Nucleus accumbens (tissue), 56 donors: Measurements from ENCODE around the gene SETBP1.

Source experiments
- DNase-seq, 56 donors: peaks; one replicate each; lab custom pipeline; 2025; lab: John Stamatoyannopoulos, UW

Gene SETBP1

DNA sequence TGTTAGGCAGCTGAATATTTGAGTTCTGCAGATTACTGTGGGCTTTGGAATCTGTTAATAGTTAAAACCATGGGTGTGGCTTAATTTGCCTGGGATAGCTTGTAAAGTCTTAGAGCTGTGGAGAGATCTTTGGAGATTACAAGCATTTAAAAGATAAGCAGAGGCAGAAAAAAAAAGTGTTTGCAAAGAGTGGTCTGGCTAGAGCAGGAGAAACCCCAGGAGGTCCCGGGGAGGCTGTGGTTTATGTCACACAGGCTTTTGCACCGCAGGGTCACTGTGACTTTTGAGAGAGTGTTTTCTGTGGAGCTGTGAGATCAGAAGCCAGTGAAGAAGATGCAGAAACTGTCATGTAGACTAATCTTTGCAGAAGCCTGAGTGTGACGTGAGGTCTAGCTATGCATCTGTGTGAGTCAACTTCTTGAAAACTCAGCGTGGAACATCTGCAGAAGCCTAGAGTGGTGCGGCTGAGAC lies 49.0 kb downstream of the SETBP1 start:
- DNase-seq, result no peak

DNA sequence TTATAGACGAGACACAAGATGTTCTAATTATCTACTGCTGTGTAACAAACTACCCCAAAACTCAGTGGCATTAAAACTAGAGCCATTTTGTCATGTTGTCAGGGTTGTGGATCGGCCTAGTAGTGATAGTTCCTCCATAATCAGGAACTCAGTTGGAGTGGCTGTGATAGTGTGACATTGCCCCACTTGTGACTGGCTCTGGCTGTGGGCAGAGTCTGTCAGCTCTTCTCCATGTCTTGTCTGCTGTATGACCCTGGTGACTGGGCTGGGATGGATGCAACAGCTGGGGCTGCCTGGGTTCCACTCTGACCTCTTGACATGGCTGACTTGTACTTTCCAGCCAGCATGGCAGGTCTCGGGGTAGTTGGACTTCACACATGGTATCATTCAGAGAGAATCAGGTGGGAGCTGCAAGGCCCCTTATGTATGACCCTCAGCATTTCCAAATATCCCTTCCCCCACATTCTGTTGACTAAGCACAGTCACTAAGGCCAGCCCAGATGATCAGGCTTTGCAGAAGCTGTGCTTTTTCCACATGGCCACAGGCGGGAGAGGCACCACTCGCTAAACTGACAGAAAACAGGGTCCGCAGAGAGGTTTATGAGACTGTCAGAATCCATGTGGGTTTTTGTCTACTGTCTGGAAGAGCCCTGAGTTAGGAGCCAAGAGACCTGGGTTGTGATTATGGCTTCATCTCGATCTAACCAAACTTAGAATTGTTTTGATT lies 50.3 kb downstream of the SETBP1 start:
- DNase-seq, result no peak

DNA sequence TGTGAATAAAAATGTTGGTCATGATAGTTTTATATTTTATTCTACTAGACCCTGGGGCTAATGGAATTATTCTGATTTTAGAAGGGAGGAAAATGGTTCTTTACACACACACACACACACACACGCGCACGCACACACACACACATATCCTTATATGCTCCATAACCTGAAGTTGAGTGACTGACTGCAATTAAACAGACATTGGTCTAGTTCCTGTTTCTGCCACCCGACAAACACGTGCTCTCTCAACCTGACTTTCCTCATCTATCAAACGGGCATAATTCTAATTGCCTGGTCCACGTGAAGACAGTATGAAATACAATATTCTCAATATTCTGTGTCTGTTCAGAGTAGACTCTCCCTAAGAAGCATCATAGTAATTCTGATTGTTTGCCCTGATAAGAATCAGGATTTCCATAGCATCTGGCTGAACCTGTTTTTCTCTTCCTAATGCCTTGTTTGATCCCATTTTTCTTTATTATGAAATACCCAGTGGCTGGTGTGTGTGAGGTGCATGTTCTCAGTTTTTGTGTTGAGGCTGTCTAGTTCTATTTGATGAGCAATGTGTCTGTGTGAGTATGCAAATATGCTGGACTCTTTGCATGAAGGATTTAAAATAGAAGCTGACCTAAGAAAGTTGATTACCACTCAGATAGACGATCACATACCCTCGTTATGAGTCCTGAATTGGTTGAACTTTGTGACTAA lies 51.0 kb downstream of the SETBP1 start:
- DNase-seq, result no peak

DNA sequence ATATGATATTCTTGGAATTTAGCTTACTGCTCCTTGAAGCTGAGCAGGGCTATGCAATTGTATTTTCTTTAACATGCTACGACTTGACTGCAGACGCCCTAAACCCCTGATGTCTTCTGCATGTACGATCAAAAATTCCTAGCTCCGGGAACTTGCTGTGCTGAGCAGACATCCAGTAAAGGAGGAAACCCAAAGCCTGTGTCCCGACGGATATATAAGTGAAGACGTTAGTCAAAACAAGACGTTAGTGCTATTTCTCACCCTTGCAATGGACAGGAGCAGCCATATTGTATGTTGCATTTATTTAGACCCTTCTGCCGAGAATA lies 51.5 kb downstream of the SETBP1 start:
- no peak for DNase-seq

DNA sequence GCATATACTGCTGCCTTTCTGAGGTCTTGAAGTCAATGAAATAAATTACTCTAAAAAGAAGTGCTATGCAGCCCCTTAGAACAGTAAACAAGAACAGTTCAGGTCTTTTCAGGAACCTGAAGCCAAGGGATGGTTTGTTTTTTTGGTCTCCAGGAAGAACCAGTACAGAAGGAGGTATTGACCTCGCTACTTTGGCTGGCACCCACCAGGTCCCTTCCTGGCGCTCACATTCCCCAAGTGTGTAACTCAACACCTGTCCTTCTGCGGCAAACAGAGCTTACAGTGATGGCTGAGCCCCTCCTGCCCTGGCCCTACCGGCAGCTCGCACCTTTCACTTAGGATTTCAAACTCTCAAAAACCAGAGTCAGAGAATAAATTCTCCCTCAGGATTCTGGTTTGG lies 51.9 kb downstream of the SETBP1 start:
- DNase-seq, result no peak

DNA sequence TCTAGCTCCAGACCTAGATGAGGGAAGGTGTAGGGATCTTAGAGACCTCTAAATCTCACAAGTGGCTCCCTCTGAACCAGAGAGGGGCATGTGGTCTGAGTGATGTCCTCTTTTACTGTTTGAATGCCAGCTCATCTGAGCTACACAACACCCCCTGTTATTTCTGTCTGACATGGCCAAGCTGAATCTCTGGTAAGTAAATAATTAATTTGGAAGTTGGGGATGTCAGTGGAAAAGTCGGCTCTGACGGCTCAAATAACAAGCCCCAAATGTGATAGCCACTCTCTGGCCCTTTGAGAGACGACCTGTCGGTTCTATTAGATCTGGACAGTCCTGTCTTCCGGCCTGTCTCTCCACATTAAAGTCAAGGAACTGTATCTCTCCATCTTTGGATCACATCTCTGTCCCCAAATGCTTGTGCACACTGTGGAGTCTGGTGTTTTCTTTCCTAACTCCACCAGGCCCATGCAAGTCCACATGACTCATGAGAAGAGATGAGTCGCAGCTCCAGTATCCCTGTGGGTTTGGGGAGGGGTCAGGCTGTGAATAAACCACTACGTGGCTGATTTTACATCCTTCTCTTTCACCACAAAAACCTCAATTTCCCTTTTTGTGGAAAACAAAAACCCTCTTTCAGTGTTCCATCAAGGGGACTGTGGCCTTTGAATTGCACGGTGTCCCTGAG lies 52.5 kb downstream of the SETBP1 start:
- peak in 1 of 56 donors; percentile 7 for DNase-seq

DNA sequence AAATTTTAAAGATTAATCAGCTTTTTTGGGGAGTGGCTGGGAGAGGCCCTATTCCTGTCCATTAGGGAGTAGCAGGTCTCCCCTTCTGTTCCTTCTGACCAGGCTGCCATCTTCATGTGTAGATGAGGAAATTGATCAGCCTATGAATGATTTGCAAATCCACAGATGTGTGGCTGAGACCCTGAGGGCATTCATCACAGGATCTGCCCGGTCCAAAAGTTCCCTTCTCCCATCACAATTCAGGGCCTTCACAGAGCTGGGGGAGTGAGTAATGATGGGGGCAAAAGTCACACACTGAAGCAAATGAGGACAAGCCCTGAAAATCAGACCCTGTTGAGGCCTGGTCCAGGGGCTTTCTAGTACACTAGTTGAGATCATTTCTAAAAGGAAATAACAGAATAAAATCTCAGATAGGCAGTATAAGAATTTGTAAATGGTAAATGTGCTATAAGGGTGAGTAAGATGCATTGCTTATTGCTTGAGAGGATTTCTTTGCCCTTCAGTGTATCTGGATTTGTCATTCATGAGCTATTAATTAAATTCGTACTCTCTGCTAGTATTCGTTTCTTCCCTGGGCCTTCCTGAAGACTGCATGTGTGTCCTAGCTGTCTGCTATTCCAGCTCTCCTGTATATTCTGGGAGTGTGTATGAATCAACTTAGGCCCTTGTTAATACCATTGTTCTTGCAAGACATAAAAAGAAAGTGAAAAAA lies 53.2 kb downstream of the SETBP1 start:
- DNase-seq, result no peak

DNA sequence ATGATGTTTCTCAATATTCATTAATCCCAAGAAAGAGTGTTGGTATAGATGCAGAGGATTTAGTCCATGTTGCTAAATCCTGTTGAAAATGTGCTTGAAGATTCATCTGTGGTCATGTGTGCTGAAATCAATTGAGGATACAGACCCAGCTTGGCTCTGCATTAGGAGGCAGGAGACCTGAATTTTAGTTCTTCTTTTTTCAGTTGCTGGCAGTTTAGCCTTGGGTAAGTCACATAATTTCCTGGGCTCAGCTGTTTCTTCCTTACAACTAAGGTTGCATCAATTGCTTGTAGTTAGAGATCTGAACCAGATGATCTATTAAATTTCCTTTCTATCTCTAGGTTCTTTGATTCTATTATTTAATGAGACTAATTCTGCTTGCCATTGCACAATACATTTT lies 54.4 kb downstream of the SETBP1 start:
- no peak for DNase-seq

DNA sequence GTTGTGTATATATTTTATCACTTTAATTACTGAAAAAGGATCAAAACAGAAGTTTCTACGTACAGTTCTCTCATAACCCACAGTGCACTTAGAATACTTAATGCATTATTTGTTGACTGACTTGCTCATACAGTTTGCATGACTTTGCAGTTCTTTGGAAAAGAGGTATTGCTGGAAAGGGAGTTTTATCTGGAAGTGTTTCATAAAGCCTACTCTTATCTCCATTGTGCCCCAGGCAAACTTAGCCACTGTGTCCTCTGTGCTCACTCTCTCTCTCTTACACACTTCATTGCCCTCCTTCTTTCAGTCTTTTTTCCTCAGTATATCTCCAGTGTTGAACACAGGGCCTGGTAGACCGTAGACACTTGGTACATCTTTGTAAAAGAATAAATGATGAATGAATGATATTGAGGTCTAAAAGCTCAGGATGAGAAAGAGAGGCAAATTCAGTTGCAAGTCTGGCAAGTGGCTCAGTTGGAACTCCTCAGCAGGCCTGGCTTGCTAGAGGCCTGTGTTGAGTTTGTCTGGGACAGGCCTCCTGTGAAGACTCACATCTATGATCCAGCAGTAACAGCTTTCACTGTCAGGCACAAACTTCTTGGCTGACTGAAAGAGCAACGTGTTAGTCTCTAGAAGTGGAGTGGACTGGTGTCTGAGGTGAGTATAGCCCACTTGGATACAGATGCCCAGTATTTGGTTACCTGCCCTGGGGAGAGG lies 56.1 kb downstream of the SETBP1 start:
- DNase-seq, result no peak

DNA sequence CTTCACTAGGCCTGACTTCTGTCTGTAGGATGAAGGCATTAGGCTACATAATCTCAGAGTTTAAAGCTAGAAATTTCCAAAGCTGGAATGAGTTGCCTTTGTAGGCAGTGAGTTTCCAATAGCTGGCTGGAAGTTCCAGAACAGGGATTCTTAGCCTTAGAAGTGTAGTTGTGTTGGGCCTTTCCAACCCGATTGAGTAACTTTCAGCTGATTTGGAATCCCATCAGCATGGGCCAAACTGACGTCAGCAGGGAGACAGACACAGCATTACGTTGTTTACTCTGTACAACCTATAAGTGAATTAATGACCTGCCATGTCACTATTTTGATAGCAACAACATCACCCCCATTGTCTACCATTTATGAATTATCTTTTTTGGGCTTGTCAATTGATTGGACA lies 56.9 kb downstream of the SETBP1 start:
- no peak for DNase-seq

DNA sequence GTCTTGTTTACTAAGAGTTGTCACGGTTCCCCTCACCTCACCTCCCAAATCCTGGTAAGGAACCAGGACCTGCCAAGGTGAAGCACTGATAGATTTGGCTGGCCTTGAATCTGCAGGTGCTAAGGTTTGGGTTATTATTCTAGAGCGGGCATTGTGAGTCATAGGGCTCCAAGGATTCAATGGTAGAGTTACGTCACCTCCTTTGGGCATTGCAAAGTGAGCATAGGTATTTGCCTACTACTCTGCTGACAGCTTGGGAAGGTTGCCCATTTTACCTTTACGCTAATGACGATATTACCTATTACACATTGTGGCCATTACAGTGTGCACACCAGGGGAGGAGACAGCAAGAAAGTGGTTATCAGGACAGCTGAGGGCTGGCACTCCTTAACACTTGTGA lies 59.3 kb downstream of the SETBP1 start:
- no peak for DNase-seq

DNA sequence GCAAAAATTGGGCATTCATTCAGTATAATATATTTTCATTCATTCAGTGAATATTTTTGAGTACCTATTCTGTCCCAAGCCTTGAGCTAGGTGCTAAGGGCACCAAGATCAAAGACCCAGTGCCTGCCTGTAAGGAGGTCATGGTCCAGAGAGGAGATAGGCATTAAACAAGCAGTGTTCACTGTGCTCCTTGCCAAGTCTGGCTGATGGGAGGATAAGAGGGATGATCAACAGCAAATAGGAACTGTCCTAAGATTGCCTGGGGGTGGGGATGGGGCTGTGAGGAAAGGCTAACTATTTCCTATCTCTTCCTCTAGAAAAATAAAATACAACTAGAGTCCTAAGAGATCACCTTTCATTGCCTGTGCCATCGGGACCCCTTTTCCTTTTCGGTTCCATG lies 60.4 kb downstream of the SETBP1 start:
- DNase-seq, result no peak

DNA sequence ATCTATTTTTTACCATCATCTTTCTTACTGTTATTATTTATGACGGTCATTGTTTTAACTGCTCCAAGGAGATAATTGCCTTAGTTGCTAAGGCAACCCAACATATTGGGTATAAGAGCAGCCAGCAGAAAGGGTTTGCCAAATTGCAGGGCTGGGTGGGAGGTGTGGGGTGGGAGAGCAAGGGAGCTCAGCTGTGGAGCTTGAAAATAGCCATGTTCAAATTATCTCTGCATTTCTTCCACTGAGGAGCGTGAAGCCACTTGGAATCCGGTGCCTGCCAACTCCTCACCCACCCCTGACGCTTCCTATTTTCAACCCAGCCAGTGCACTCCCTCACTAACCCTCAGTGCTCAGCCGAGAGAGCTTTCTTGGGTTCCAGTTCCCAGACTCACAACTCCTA lies 60.8 kb downstream of the SETBP1 start:
- no peak for DNase-seq

DNA sequence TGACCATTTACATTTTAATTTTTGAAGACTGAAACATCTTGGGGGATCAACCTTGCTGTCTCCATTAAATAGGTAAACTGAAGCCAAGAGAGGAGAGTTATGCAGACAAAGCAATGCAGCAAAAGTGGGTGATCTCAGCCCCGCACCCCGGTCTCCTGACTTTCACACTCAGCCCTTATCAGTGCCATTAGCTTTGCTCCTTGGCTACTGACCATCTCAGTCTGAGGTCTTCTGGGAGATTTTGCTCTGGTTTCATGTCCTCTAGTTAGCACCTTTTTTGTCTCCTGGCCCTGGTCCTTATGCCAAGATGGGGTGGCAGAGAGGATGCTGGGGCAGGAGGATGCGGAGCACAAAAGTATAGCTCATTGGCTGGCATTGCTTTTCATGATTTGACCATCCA lies 61.4 kb downstream of the SETBP1 start:
- DNase-seq, result no peak

DNA sequence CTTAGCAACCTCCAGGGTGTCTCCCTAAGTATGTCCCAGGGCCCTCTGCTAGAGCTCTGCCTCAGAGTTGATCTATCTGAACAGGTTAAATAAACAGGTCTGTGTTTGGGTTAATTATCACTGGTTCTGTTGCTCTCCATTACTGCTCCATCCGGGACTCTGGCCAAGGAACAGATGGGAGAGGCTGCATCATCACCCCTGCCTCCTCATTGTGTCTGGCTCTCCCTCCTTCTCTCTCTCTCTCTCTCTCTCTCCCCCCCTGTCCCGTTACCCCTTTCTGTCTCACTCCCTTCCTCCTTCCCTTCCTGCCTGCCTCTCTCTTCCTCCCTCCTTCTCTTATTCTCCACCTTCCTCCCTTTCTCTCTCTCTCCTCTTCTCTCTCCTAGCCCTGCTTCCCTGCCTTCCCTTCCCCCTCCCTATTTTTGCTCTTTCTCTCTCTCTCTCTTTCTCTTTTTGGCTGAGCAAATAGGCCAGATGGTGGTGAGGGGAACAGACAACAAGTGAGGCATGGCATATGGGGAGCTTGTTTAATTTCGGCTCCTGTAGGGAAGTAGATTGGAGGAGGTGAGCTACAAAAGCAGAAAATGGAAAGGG lies 62.1 kb downstream of the SETBP1 start:
- DNase-seq, result peak in 19 of 56 donors; percentile 3 to 54 (median 20)

DNA sequence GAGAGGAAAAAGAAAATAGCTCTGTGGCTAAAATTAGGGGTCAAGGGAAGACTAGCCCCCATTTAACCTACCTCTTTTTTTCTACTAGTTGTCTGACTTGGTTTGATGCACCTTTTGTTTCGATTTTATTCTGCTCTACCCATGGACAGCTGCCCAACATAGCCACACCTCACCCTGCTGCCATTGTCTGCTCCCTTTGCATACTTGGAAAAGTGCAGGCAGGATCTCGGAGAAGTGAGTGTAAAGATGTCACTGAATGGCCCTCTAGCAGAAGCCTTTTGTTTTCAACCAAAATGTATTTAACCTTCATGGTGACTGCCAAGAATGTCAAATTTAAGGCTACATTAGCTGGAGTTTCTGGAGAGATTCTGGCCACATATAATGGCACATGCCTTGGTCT lies 62.9 kb downstream of the SETBP1 start:
- no peak for DNase-seq

DNA sequence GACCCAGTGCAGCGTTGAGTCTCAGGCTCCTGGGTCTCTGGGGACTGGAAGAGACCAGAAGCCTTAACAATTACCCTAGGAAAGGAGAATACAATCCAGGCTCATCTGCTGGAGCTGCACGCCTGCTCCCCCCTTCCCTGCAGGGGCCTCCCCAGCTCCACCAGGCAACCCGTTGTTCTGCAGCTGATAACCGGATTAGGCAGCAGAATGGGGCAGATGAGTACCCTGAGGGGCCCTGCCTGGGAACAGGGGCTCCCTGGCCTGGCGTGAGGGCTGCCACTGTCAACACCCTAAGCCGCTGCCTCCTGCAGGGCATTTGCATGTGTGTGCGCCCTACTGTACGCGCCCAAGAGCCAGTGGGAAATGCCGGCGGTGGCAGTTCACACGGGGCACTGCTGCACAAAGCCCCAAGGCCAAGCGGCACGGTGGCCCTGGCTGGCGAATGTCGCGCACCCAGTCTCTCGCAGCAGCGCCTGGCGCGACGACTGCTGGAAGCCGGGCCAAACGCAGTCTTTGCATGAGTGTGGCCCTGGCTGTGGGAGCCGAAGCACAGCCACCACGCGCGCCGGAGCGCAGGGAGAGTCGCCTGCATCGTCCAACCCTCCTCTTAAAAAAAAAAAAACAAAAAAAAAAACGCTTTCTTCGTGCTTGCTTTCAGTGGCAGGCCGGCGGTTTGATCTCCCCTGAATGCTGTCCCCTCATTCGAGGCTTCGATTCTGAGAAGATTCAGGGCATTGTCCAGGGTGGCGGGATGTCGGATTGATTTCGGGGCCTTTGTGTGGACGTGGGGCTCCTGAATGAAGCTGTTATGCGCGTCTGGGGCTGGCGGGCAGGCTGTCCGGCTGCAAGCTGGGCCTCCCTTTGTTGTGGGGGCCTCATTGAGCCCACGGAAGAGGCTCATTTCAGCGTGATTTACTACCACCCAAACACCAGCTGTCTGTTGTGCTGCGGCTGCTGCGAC lies 63.8 kb downstream of the SETBP1 start:
- peak in 33 of 56 donors; percentile 7 to 68 (median 27) for DNase-seq

DNA sequence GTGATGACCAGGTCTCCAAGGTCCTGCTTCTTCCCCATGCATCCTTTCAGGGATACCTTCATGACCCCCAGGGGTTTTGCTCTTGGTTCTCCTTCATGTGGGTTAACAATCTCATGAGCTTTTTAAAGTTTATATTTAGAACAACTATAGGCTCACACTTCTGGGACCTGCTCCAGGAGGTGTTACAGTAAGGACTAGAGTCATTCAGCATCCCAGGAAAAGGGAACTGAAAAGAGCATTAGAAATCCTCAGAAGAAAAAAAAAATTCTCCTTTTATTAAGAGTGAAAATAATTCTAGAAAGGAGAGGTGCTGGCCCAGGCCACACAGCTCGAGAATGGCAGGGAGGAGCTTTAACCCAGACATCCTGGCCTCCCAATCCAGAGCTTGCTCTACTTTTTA lies 66.5 kb downstream of the SETBP1 start:
- no peak for DNase-seq

DNA sequence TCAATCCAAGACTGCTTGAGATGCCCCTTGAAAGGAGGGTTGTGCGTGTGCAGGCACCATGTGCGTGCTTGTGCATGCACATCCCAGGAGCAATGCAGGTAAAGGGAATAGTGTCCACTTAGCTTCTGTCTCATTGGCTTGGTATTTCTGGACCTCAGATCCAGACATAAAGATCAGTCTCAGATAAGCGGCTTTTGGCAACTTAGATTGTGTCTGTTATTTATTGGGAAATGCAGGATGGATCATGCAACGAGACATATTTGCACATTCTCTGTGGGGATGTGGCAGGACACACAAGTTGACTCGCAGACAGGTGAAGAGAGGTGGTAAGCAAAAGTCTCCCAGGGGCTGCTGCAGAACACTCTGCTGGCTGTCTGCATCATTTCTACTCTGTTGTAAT lies 67.9 kb downstream of the SETBP1 start:
- DNase-seq, result no peak
